ENCODE results near the gene SEPTIN2.

GRCh38 chr2:241289053-241289452, 26.7 kb upstream of the SEPTIN2 start:
- TF ChIP-seq CEBPB (IDR thresholded peaks at IDR 0.05) = no peak
- TF ChIP-seq RAD21 (IDR thresholded peaks at IDR 0.05; ENCODE audit: low read depth) = no peak
- TF ChIP-seq TEAD4 (IDR thresholded peaks at IDR 0.05) = no peak
- no peak for TF ChIP-seq NFIC (IDR thresholded peaks at IDR 0.05)
- TF ChIP-seq YY1 (IDR thresholded peaks at IDR 0.05; ENCODE audit: low read depth) = no peak

Measured in Ishikawa (cell line).